ENCODE data around the gene CDC42BPB. TPM values are rescaled to one million over a fixed set of nuclear protein-coding genes. Genes with fewer than 3 reads are reported as not detected.

CDC42BPB gene
- 62.5 and 65.1 TPM in 2 replicates for total RNA-seq

GRCh38 chr14:103057372-103058163, at the start of gene CDC42BPB:
TSS of gene CDC42BPB (minus strand) at chr14:103057549. CDS start at chr14:103057173, 376 bp downstream.

GRCh38 chr14:103094406-103095209, 37.3 kb upstream of the CDC42BPB start, which contains the start of gene EXOC3L4:
TSS of gene EXOC3L4 (plus strand) at chr14:103094725. CDS start at chr14:103100220, 5,495 bp downstream.

GRCh38 chr14:103084021-103084919, 26.9 kb upstream of the CDC42BPB start, which contains the start of gene LBHD2:
TSS of gene LBHD2 (plus strand) at chr14:103084210. CDS start at chr14:103086013, 1,803 bp downstream.

GRCh38 chr14:102922490-102923200, 134.7 kb downstream of the CDC42BPB start, which contains the start of gene AMN:
TSS of gene AMN (plus strand) at chr14:102922663. CDS start at chr14:102922689, 26 bp downstream.

Other genes starting within 250 kb of the CDC42BPB start
- gene AMN, start 134.9 kb downstream of the CDC42BPB start, total RNA-seq: 0.17 and 12.4 TPM in 2 replicates
- gene LBHD2, start 26.7 kb upstream of the CDC42BPB start, total RNA-seq: 0.26 TPM in 1 of 2 replicates, not detected in the other
- 0.23 TPM in 1 of 2 replicates, not detected in the other for gene EXOC3L4, start 37.2 kb upstream of the CDC42BPB start, total RNA-seq
- gene TNFAIP2, start 65.9 kb upstream of the CDC42BPB start, total RNA-seq: 26.1 and 39.1 TPM in 2 replicates

All from pericardium fibroblast (primary cell).